HepG2 (cell line): ENCODE results near the gene ABCB4. TPM values are rescaled to one million over a fixed set of nuclear protein-coding genes. Genes with fewer than 3 reads are reported as not detected.

ENCODE experiments used
- AGO2 ChIP-seq: fragments of 200-400 bp; formaldehyde crosslinking; optimal IDR thresholded peaks from 2 replicates; pipeline ENCODE3; 2017; ENCODE audit warnings: mild to moderate bottlenecking, low read depth, low read length, moderate library complexity
- AKAP8 ChIP-seq: sonication (generic); formaldehyde crosslinking; IDR thresholded peaks from 2 replicates; pipeline ENCODE4 v1.5.1; 2020; ENCODE audit warnings: mild to moderate bottlenecking, missing genetic modification reagents
- EHMT2 ChIP-seq: fragments of 200-600 bp; sonication (generic); IDR thresholded peaks from 2 replicates; pipeline ENCODE4 v1.7.0; 2017; ENCODE audit warnings: antibody characterized with exemption, low read depth, low read length, borderline replicate concordance
- ETV6 ChIP-seq: sonication (generic); formaldehyde crosslinking; conservative IDR thresholded peaks from 2 replicates; pipeline ENCODE4 v1.4.0; 2020; ENCODE audit warnings: missing genetic modification reagents
- FOXO1 ChIP-seq: sonication (generic); formaldehyde crosslinking; IDR thresholded peaks from 2 replicates; pipeline ENCODE4 v1.4.0; 2020; ENCODE audit warnings: missing genetic modification reagents
- HINFP ChIP-seq: sonication (generic); formaldehyde crosslinking; IDR thresholded peaks from 2 replicates; pipeline ENCODE4 v1.4.0; 2020; ENCODE audit warnings: low read depth, mild to moderate bottlenecking, missing genetic modification reagents
- KDM2A ChIP-seq: sonication (generic); formaldehyde crosslinking; IDR thresholded peaks from 2 replicates; pipeline ENCODE4 v1.4.0; 2020; ENCODE audit warnings: low read depth, missing genetic modification reagents, borderline replicate concordance
- MATR3 ChIP-seq: sonication (generic); formaldehyde crosslinking; IDR thresholded peaks from 2 replicates; pipeline ENCODE4 v1.4.0; 2020; ENCODE audit warnings: missing genetic modification reagents
- NFATC3 ChIP-seq: sonication (generic); formaldehyde crosslinking; IDR thresholded peaks from 2 replicates; pipeline ENCODE4 v1.5.1; 2020; ENCODE audit warnings: mild to moderate bottlenecking, missing genetic modification reagents
- PHB2 ChIP-seq: fragments of 450-650 bp; IDR thresholded peaks from 2 replicates; pipeline ENCODE4 v1.6.1; 2018; ENCODE audit not compliant: partially characterized antibody
- RELA ChIP-seq: sonication (generic); formaldehyde crosslinking; IDR thresholded peaks from 2 replicates; pipeline ENCODE4 v1.4.0; 2020; ENCODE audit warnings: missing genetic modification reagents
- SIN3A ChIP-seq: IDR thresholded peaks from 2 replicates; pipeline ENCODE4 v1.6.1; 2011; ENCODE audit warnings: low read depth, mild to moderate bottlenecking, control low read depth, low read length, borderline replicate concordance
- SMAD1 ChIP-seq: sonication (generic); formaldehyde crosslinking; IDR thresholded peaks from 2 replicates; pipeline ENCODE4 v1.4.0; 2020; ENCODE audit warnings: missing genetic modification reagents, low read depth, mild to moderate bottlenecking, borderline replicate concordance
- TMF1 ChIP-seq: sonication (generic); formaldehyde crosslinking; IDR thresholded peaks from 2 replicates; pipeline ENCODE4 v1.8.1; 2022; ENCODE audit warnings: low read depth, missing genetic modification reagents
- TOE1 ChIP-seq: sonication (generic); formaldehyde crosslinking; IDR thresholded peaks from 2 replicates; pipeline ENCODE4 v1.4.0; 2020; ENCODE audit warnings: mild to moderate bottlenecking, missing genetic modification reagents
- ZBTB21 ChIP-seq: sonication (generic); formaldehyde crosslinking; IDR thresholded peaks from 2 replicates; pipeline ENCODE4 v1.4.0; 2020; ENCODE audit warnings: missing genetic modification reagents
- ZBTB38 ChIP-seq: sonication (generic); formaldehyde crosslinking; IDR thresholded peaks from 2 replicates; pipeline ENCODE4 v1.5.1; 2020; ENCODE audit warnings: mild to moderate bottlenecking, missing genetic modification reagents
- ZFAT ChIP-seq: sonication (generic); formaldehyde crosslinking; conservative IDR thresholded peaks from 2 replicates; pipeline ENCODE4 v1.8.1; 2023; ENCODE audit warnings: missing genetic modification reagents, inconsistent platforms
- ZNF180 ChIP-seq: sonication (generic); formaldehyde crosslinking; IDR thresholded peaks from 2 replicates; pipeline ENCODE4 v1.4.0; 2020; ENCODE audit warnings: low read depth, missing genetic modification reagents, borderline replicate concordance
- ZNF256 ChIP-seq: sonication (generic); formaldehyde crosslinking; conservative IDR thresholded peaks from 2 replicates; pipeline ENCODE4 v1.4.0; 2020; ENCODE audit warnings: missing genetic modification reagents
- ZNF260 ChIP-seq: sonication (generic); formaldehyde crosslinking; IDR thresholded peaks from 2 replicates; pipeline ENCODE4 v1.4.0; 2020; ENCODE audit warnings: missing genetic modification reagents, low read depth, mild to moderate bottlenecking, borderline replicate concordance
- ZNF281 ChIP-seq: sonication (generic); formaldehyde crosslinking; IDR thresholded peaks from 2 replicates; pipeline ENCODE4 v1.4.0; 2020; ENCODE audit warnings: missing genetic modification reagents, borderline replicate concordance
- ZNF383 ChIP-seq: sonication (generic); formaldehyde crosslinking; IDR thresholded peaks from 2 replicates; pipeline ENCODE4 v1.4.0; 2020; ENCODE audit warnings: missing genetic modification reagents, mild to moderate bottlenecking, borderline replicate concordance
- ZNF672 ChIP-seq: sonication (generic); formaldehyde crosslinking; IDR thresholded peaks from 2 replicates; pipeline ENCODE4 v1.8.1; 2022; ENCODE audit warnings: missing genetic modification reagents
- ZNF782 ChIP-seq: sonication (generic); formaldehyde crosslinking; IDR thresholded peaks from 2 replicates; pipeline ENCODE4 v1.4.0; 2020; ENCODE audit warnings: missing genetic modification reagents, mild to moderate bottlenecking, borderline replicate concordance
- polyA plus RNA-seq, 8 experiments: library from polyadenylated mRNA; depleted of rRNA in 3 of 8; stranded (reverse) in 7 of 8; unstranded in 1 of 8; fragments of >200 nt; fragmentation: Illumina TruSeq in 4 of 8; extraction: Trizol in 4 of 8; gene quantifications; 2 replicates each; pipeline versions ENCODE4 v1.2.1 to v1.2.3, GENCODE V29; 2011 to 2016; ENCODE audit warnings: low read depth in 4 of 8, missing spikeins in 1 of 8, mixed read lengths in 1 of 8; ENCODE audit not compliant: insufficient read depth in 1 of 8
- total RNA-seq, 5 experiments: library from RNA; depleted of rRNA; stranded (reverse); fragments of >200 nt; fragmentation: Illumina TruSeq; extraction: Trizol; gene quantifications; 2 replicates each; pipeline ENCODE4 v1.2.3, GENCODE V29; 2016; ENCODE audit warnings: low read depth in 1 of 5
- TF ChIP-seq, protein P1 (sequence below): sonication (generic); formaldehyde crosslinking; IDR thresholded peaks from 2 replicates; pipeline ENCODE4 v1.5.0; 2020; ENCODE audit warnings: mild to moderate bottlenecking, missing genetic modification reagents

The ABCB4 gene
- total and polyA plus RNA-seq, 2 of the 13 experiments (the other 11 are each of a cell fraction or from before 2014, with no cell fraction given), result 18.0 to 32.4 TPM

DNA sequence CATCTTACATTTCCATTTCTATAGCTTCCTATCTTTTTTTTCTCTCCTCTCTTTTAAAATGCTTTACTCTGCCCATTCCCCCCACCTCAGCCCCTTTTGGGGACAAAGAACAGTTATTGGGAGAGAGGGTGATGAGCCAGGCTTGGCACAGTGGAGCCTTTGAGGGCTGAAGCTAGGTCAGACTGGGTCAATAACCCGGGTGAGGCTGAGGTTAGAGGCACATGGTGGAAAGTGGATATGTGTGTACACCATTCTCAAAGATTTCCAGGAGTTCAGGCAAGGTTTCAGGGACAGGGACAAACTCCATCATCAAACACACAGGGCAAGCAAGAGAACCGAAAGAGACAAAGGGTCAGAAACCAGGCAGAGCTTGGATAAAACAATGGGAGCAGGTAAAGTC lies 11.5 kb downstream of the ABCB4 start (continued):
- TF ChIP-seq, protein P1, sequence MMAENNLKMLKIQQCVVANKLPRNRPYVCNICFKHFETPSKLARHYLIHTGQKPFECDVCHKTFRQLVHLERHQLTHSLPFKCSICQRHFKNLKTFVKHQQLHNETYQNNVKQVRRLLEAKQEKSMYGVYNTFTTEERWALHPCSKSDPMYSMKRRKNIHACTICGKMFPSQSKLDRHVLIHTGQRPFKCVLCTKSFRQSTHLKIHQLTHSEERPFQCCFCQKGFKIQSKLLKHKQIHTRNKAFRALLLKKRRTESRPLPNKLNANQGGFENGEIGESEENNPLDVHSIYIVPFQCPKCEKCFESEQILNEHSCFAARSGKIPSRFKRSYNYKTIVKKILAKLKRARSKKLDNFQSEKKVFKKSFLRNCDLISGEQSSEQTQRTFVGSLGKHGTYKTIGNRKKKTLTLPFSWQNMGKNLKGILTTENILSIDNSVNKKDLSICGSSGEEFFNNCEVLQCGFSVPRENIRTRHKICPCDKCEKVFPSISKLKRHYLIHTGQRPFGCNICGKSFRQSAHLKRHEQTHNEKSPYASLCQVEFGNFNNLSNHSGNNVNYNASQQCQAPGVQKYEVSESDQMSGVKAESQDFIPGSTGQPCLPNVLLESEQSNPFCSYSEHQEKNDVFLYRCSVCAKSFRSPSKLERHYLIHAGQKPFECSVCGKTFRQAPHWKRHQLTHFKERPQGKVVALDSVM (CRISPR knock-in tag), result peak; percentile 54; the same call in 1 of the 2 replicates
- no peak for TF ChIP-seq PHB2
- TF ChIP-seq NFATC3 (CRISPR knock-in tag), result no peak
- TF ChIP-seq ZFAT (CRISPR knock-in tag), result no peak
- TF ChIP-seq FOXO1 (CRISPR knock-in tag), result peak; percentile 69; the same call in 1 of the 2 replicates
- TF ChIP-seq MATR3 (CRISPR knock-in tag), result no peak
- TF ChIP-seq AGO2, result no peak
- TF ChIP-seq KDM2A (CRISPR knock-in tag), result 0 out of 2 replicates have a peak, but pooled peaks have one; percentile 21
- peak; percentile 49; the same call in 1 of the 2 replicates for TF ChIP-seq ETV6 (CRISPR knock-in tag)
- no peak for TF ChIP-seq HINFP (CRISPR knock-in tag)
- no peak for TF ChIP-seq ZNF260
- TF ChIP-seq ZNF672 (CRISPR knock-in tag), result no peak
- TF ChIP-seq EHMT2, result peak; percentile 68; the same call in 1 of the 2 replicates
- no peak for TF ChIP-seq TMF1
- 0 out of 2 replicates have a peak, but pooled peaks have one; percentile 35 for TF ChIP-seq ZNF281 (CRISPR knock-in tag)
- no peak for TF ChIP-seq ZNF383 (CRISPR knock-in tag)
- no peak for TF ChIP-seq ZNF180
- no peak for TF ChIP-seq ZNF256 (CRISPR knock-in tag)
- TF ChIP-seq RELA, result no peak
- TF ChIP-seq ZNF782 (CRISPR knock-in tag), result no peak
- 0 out of 2 replicates have a peak, but pooled peaks have one; percentile 47 for TF ChIP-seq SIN3A
- 0 out of 2 replicates have a peak, but pooled peaks have one; percentile 23 for TF ChIP-seq ZBTB38 (CRISPR knock-in tag)
- TF ChIP-seq ZBTB21 (CRISPR knock-in tag), result no peak
- no peak for TF ChIP-seq SMAD1 (CRISPR knock-in tag)
- no peak for TF ChIP-seq AKAP8 (CRISPR knock-in tag)
- no peak for TF ChIP-seq TOE1
